Chondrocyte (in vitro differentiated cells): ENCODE results near the gene HEBP1. TPM values are rescaled to one million over a fixed set of nuclear protein-coding genes. Genes with fewer than 3 reads are reported as not detected.

Source experiments
- DNase-seq: peaks from one replicate; pipeline ENCODE4 v3.0.0; 2021; ENCODE audit warnings: mixed read lengths, low spot score
- H3K27ac Mint-ChIP-seq: one replicate; pipeline ENCODE4 v1.8.0; 2021; ENCODE audit warnings: mild to moderate bottlenecking, moderate library complexity, mixed read lengths; ENCODE audit not compliant: unreplicated experiment
- H3K27me3 Mint-ChIP-seq: 2 replicates; pipeline ENCODE4 v1.8.0; 2021; ENCODE audit warnings: low read depth, mixed read lengths
- H3K36me3 Mint-ChIP-seq: 2 replicates; pipeline ENCODE4 v1.8.0; 2021; ENCODE audit warnings: low read depth, mixed read lengths
- H3K4me1 Mint-ChIP-seq: 2 replicates; pipeline ENCODE4 v1.8.0; 2021; ENCODE audit warnings: low read depth, mild to moderate bottlenecking, mixed read lengths
- H3K4me3 Mint-ChIP-seq: one replicate; pipeline ENCODE4 v1.8.0; 2021; ENCODE audit warnings: mild to moderate bottlenecking, moderate library complexity, mixed read lengths; ENCODE audit not compliant: unreplicated experiment
- H3K9me3 Mint-ChIP-seq: 2 replicates; pipeline ENCODE4 v1.8.0; 2021; ENCODE audit warnings: low read depth, mixed read lengths
- CTCF ChIP-seq: fragments of 200-600 bp; sonication (generic); IDR thresholded peaks from 2 replicates; pipeline ENCODE4 v1.5.0; 2021; ENCODE audit warnings: antibody characterized with exemption, mild to moderate bottlenecking, moderate library complexity
- total RNA-seq: library from RNA; stranded (reverse); gene quantifications from 3 replicates; pipeline ENCODE4 v1.2.1, GENCODE V29; 2021

HEBP1 gene
- total RNA-seq, 1 donor from 2014 or later: 50.7 TPM

DNA sequence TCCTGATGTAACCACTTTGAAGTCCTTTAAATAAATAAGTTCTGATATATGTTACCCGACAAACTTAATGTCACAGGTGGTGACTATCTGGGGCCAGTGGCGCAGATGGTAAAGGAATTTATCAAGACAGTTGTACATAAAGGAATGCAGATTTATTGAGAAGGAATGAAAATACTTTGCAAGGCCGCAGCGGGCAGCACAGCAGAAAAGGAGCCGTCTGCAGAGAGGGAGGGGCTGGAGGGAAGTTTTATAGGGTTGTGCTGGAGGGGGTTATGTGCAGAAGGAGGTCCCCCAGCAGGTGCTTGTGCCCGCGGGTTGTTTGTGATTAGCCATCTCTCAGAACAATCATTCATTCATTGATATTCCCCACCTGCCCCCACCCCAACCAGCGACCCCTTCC is 65.5 kb downstream of the HEBP1 start:
- Mint-ChIP-seq H3K27me3 (no peaks in the 10 kb centered on the region), H3K4me3 (no peak overlapping the region), H3K27ac (no peak overlapping the region), H3K36me3 (no peaks in the 10 kb centered on the region), H3K4me1 (no peaks in the 10 kb centered on the region), H3K9me3 (peaks cover 5% of the 10 kb centered on the region)
- no peak for DNase-seq
- no peak for TF ChIP-seq CTCF

- peaks cover 5% of the 10 kb centered on the region for H3K9me3 Mint-ChIP-seq
- H3K4me3 Mint-ChIP-seq: no peak overlapping the region
- no peaks in the 10 kb centered on the region for H3K36me3 Mint-ChIP-seq
- TF ChIP-seq CTCF: no peak
- H3K27me3 Mint-ChIP-seq: no peaks in the 10 kb centered on the region
- H3K27ac Mint-ChIP-seq: no peak overlapping the region
- no peaks in the 10 kb centered on the region for H3K4me1 Mint-ChIP-seq
- DNase-seq: no peak
Measured at GRCh38 chr12:12933742-12934141, 66.3 kb downstream of the HEBP1 start.

DNA sequence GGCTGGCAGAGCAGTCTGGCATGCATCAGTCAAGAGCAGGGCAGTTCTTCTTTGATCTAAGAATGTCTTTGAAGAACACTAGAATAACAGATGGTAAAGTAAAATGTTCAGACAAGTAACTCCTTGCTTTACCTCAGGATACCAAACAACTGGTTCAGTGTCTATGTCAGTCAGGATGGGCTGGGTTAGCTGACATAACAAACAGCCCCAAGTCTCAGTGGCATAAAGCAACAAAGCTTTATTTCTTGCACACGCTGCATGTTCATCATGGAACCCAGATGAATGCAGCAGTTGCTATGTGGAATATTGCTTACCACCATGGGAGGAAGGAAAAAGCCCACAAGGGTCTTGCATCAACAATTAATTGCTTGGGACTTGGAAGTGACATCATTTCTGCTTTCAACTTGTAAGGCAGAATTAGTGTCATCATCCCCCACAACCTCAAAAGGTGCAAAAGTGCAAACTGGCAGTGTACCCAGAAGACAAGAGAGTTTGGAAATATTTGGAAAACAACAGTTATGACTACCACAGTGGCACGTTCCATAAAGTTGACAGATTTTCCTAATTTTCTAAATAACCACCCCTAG is 69.3 kb downstream of the HEBP1 start:
- TF ChIP-seq CTCF: no peak
- Mint-ChIP-seq H3K27me3 (no peaks in the 10 kb centered on the region), H3K27ac (no peak overlapping the region), H3K9me3 (peaks cover 5% of the 10 kb centered on the region), H3K4me3 (no peak overlapping the region), H3K36me3 (no peaks in the 10 kb centered on the region), H3K4me1 (peaks cover 16% of the 10 kb centered on the region)
- DNase-seq: no peak

DNA sequence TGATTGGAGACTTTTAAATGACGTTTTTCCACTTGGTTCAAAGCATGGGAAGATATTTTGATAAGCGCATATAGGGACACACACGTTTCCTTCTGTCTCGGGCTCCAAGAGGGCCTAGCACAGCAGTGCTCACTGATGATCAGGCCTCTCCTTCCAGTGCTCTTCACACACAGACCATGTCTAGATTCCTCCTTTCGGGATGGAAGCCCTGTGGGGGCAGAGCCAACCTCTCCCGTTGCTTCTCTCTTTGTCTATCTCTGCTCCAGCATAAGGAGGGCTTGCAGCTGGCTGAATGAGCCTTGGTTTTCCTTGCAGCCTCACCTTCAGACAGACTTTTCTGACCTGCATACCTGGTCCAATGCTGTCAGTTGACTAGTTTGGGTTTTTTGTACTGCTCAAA is 70.4 kb downstream of the HEBP1 start:
- Mint-ChIP-seq H3K27ac (no peak overlapping the region), H3K4me3 (no peak overlapping the region), H3K4me1 (peaks cover 24% of the 10 kb centered on the region), H3K36me3 (no peaks in the 10 kb centered on the region), H3K27me3 (no peaks in the 10 kb centered on the region), H3K9me3 (peaks cover 5% of the 10 kb centered on the region)
- DNase-seq: no peak
- no peak for TF ChIP-seq CTCF

- H3K4me3 Mint-ChIP-seq: peak overlapping the region; percentile 66
- no peak for TF ChIP-seq CTCF
- peak overlapping the region; percentile 57 for H3K27ac Mint-ChIP-seq
- peaks cover 5% of the 10 kb centered on the region for H3K9me3 Mint-ChIP-seq
- no peaks in the 10 kb centered on the region for H3K36me3 Mint-ChIP-seq
- H3K4me1 Mint-ChIP-seq: peaks cover 24% of the 10 kb centered on the region
- H3K27me3 Mint-ChIP-seq: no peaks in the 10 kb centered on the region
- DNase-seq: no peak
Measured at GRCh38 chr12:12927211-12928079, 72.6 kb downstream of the HEBP1 start.
